GM12875 (cell line): ENCODE measurements around the gene FBXO46.

ENCODE experiments used
- H3K4me3 ChIP-seq: one replicate; pipeline ENCODE4 v1.5.1; 2011; ENCODE audit warnings: low read depth, low read length, control low read depth
- TF ChIP-seq, protein P1 (sequence below): IDR thresholded peaks from 2 replicates; pipeline ENCODE4 v1.5.1; 2011; ENCODE audit warnings: low read depth, mild to moderate bottlenecking, control low read depth, inconsistent platforms, low read length, moderate library complexity, borderline replicate concordance; ENCODE audit not compliant: insufficient read depth

FBXO46 gene

DNA sequence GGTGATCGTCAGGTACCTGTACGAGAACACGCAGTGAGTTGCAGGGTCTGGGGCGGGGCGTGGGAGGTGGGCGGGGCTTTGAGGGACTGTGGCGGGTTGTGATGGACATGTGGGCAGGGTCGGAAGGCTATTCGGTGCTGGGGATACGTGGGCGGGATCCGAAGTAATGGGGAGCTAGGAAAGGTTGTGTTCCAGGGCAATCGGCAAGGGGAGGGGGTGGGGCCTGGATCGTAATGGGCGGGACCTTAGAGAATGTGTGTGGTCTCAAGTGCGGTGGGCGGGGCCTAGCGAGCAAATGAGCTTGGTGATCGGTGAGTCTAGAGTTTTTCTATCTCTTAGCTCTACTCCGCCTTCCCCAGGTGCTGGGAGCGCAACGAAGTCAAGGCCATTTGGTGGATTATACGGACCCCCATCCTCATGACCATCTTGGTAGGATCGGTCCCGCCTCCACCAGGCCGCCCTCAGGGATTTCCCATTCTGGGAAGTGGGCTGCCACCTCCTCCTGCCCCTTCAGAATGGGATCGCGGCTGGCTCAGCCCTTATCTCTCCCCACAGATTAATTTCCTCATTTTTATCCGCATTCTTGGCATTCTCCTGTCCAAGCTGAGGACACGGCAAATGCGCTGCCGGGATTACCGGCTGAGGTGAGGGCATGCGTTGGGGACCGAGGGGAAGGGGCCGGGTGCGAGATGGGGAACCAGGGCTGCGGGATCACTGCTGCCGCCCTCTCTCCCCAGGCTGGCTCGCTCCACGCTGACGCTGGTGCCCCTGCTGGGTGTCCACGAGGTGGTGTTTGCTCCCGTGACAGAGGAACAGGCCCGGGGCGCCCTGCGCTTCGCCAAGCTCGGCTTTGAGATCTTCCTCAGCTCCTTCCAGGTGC lies 53.1 kb downstream of the FBXO46 start:
- TF ChIP-seq, protein P1, sequence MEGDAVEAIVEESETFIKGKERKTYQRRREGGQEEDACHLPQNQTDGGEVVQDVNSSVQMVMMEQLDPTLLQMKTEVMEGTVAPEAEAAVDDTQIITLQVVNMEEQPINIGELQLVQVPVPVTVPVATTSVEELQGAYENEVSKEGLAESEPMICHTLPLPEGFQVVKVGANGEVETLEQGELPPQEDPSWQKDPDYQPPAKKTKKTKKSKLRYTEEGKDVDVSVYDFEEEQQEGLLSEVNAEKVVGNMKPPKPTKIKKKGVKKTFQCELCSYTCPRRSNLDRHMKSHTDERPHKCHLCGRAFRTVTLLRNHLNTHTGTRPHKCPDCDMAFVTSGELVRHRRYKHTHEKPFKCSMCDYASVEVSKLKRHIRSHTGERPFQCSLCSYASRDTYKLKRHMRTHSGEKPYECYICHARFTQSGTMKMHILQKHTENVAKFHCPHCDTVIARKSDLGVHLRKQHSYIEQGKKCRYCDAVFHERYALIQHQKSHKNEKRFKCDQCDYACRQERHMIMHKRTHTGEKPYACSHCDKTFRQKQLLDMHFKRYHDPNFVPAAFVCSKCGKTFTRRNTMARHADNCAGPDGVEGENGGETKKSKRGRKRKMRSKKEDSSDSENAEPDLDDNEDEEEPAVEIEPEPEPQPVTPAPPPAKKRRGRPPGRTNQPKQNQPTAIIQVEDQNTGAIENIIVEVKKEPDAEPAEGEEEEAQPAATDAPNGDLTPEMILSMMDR: no peak
- H3K4me3 ChIP-seq: peak overlapping the region; percentile 47

DNA sequence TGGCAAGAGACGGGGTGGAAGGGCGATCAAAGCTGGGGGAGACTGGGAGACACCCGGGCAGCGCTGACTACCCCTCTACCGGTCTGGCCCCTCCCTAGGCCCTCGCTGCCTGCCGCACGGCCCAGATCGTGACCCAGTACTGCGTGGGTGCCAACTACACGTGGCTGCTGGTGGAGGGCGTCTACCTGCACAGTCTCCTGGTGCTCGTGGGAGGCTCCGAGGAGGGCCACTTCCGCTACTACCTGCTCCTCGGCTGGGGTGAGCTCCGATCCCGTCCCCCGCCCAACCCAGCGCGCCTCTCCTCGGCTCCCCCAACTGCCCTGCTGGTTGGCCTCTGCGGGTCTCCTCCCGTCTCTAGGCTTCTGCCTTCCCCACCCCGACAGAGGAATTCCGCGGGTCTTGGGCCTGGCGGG lies 53.8 kb downstream of the FBXO46 start:
- TF ChIP-seq, protein P1: no peak
- peak overlapping the region; percentile 47 for H3K4me3 ChIP-seq

DNA sequence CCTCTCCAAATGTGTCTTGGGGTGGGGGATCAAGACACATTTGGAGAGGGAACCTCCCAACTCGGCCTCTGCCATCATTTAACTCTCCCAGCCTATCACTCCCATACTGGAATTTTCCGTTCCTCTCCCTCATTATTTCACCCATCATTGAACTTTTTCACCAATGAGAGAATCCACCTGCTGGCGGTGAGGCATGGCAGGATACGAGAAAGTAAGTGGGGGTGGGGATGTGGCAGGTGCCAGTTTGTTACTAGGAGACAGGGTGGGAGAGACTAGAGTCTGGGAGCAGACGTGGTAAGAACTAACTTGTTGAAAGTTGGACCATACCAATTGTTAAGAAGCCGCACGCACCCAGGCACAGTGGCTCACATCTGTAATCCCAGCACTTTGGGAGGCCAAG lies 55.8 kb downstream of the FBXO46 start:
- no peak overlapping the region for H3K4me3 ChIP-seq
- TF ChIP-seq, protein P1: no peak

DNA sequence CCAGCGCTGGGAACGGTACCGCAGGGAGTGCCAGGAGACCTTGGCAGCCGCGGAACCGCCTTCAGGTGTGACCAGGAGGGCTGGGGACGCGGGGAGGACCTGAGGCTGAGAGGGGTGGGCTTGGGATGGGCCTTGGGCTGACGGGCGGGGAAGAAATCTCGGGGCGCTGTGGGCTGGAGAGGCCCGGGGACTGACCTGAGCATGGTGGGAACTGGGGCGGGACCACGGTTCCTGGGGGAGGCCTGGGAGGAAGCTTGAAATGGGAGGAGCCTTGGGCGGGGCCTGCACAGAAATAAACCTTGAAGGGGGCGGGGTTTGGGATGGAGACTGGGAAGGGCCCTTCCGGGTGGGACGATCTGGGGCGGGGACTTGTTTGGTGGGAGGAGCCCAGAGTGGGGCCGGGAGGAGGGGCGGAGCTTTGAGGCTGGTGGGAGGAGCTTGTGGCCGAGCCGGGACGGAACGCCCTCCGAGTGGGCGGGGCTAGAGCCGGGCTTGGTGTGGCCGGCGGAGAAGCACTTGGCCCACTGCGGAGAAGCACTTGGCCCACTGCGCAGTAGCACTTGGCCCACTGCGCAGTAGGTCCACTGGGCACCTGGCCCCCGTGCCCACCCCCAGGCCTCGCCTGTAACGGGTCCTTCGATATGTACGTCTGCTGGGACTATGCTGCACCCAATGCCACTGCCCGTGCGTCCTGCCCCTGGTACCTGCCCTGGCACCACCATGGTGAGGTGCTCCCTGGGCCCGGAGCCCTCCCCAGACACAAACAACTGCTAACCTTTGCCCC lies 59.8 kb downstream of the FBXO46 start:
- peak overlapping the region; percentile 15 for H3K4me3 ChIP-seq
- TF ChIP-seq, protein P1: no peak

DNA sequence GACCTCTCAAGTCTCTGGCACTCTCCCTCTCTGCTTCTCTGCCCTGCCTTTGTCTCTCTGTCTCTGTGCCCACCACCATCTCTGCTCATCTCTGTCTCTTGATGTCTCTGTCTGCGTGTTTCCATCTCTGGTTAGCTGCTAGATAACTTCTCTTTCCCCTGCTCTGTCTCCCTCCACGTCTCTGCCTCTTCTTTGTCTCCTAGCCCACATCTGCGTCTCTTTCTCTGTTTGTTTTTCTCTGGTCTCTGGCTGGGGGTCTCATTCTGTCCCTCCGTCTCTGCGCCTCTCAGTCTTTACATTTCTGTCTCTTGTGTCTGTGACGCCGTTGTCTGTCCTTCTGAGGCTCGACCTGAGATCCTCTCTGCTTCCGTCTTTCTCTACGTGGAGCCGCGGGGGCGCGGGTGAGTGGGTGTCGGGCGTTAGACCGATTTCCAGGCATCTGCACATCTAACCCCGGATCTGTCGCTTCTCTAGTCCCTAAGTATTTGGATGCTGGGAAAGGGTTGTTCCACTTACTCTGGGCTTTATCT lies 62.3 kb downstream of the FBXO46 start:
- peak overlapping the region; percentile 82 for H3K4me3 ChIP-seq
- TF ChIP-seq, protein P1: no peak

DNA sequence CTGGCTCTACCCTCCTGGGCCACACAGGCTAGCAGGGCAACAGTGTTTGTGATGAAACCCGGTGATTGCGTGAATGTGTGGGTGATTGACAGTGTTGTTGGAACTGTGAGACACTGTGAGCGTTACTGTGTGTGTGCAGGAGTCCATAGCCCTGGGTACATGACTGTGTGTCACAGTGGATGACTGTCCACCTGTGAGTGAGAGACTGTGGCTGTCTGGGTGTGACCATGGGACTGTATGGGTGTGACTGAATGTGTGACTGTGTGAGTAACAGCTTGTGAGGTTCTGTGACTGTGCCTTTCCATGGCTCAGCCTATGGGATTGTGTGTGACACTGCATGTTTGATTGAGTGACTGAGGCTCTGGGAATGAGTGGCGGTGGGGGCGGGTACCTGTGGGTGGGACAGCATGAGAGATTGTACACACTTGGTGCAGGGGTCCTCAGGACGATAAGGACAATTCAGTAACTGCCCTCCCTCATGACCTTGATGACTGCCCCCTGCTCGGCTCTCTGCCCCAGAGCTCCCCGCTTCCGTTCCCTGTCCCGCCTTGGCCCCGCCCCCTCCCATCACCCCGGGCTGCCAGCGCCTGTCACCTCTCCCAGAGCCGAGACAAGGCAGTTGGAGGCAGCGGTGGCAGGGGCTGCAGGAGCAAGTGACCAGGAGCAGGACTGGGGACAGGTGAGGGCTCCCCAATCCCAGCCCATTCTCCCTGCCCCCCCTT lies 62.9 kb downstream of the FBXO46 start, which contains the start of gene GIPR:
Gene GIPR (plus strand): TSS at position 602 of the 722 bp plus-strand sequence. CDS start 1,300 bp downstream, outside the sequence.
- peak within 1 kb of the TSS; percentile 82 for H3K4me3 ChIP-seq

More for the DNA sequence above, 62.9 kb downstream of the FBXO46 start, which contains the start of gene GIPR:
- TF ChIP-seq, protein P1: no peak
